HG03066 (cell line): ENCODE results near the gene UGT2B7.

Source experiments
- ATAC-seq: cut with Tn5 transposase; IDR thresholded peaks from one replicate; pipeline ENCODE4 v1.9.1; 2021; ENCODE audit warnings: low read depth; ENCODE audit not compliant: unreplicated experiment

UGT2B7 gene

GRCh38 chr4:69147334-69147733 is 51.1 kb downstream of the UGT2B7 start:
- ATAC-seq, result no peak

- no peak for ATAC-seq
Observed at GRCh38 chr4:69154021-69154420, 57.7 kb downstream of the UGT2B7 start.

GRCh38 chr4:69156913-69157312 is 60.6 kb downstream of the UGT2B7 start:
- ATAC-seq, result no peak
